Hematopoietic multipotent progenitor cell treated with erythropoietin and hydrocortisone succinate and interleukin-3 and kit ligand, for 6 days (in vitro differentiated cells): ENCODE measurements around the gene ING4.

Source experiments
- DNase-seq: peaks from one replicate; pipeline ENCODE4 v3.0.0-alpha.2; 2015

The ING4 gene

DNA sequence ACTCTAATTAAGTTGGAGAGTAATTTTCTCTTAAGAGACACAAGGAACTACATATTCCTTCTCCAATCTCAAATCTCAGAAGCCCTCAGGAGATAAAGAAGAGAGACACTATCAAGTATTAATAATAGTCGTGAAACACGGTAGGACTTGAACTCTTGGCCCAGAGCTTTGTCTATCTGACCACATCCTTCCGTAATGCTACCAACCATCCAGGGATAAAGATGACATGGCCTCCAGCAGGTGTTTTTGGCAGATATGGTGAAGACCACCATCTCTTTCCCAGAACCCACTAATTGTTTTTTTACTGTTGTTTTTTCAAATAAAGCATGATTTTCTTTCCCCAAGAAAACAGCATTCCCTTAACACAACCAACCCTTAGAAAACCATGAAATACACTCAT lies 22.9 kb upstream of the ING4 start:
- no peak for DNase-seq

DNA sequence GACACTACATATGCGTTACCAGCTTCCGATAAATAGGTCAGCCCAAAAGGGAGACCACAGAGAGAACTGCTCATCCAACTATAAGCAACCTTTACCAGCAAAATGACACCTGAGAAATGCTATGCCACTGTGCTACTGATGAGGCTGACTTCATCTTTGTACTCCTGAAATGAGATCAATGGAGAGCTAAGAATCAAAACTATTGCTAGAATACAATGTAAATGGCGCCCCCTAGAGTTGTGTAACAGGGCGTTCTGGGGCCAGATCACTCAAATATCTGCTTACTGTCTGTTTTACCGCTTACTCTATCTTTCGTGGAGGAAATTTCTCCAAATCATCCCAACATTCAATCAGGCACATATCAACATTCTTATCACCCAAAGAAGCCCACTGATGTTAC lies 21.7 kb upstream of the ING4 start:
- peak; percentile 90 for DNase-seq

DNA sequence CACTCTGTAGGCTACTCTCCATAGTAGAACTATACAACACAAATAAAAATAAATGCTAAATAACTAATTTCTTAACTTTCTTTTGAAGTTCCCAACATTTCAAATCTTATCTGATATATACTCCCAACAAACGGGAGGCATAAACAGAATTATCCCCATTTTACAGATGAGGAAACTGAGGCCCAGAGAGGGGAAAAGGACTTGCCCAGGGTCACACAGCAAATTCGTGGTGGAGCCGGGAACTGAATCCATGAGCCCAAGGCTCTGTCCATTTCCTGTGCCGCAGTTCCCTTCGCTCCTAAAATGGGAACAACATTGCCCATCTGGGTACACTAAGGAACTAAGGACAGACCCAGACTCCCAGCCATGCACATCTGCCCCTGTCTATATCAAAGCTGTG lies 14.0 kb upstream of the ING4 start:
- DNase-seq = no peak

DNA sequence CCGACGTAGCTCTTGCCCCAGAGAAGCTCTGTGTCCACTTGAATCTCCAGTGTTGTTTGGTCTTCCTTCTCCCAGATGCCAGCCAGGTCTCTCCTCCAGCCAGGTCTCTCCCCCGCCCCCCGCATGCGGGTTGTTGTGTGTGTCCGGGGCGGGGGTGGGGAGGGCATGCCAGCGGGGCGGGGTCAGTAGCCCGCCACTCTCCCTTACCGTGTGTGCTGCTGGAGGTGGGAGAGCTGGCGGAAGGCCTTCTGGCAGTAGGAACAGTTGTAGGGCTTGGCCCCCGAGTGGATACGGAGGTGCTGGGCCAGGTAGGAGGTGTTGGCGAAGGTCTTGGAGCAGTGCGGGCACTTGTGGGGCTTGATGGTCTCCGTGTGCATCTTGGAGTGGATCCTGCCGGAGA lies 9.2 kb upstream of the ING4 start:
- no peak for DNase-seq

DNA sequence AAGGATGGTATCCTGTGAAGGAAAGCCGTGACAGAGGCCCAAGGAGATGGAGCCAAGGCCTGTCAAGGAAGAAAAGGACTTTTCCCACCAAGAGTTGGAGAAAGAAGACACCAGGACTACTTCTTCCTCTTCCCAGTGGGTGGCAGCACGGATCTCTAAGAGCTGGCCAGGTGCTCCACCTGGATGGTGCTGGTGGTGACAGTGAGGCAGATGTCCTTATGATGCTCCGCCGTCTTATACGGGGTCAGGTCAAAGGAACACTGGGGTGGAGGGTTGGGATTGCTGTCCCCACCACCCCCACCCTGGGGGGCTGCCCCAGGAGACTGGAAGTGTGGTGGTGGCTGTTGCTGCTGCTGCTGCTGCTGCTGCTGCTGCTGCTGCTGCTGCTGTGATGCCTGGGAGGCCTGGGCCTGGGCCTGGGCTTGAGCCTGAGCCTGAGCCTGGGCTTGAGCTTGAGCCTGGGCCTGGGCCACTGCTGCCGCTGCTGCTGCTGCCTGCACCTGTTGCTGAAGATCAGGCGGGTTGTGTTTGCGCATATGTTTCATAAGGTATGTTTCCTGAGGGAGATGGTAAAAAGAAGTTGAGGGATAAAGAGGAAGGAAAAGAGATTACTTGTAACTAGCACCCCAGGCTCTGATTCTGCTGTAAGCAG lies 4.8 kb upstream of the ING4 start:
- DNase-seq = no peak

- DNase-seq = no peak
Measured at GRCh38 chr12:6666211-6666610, 3.3 kb upstream of the ING4 start.

DNA sequence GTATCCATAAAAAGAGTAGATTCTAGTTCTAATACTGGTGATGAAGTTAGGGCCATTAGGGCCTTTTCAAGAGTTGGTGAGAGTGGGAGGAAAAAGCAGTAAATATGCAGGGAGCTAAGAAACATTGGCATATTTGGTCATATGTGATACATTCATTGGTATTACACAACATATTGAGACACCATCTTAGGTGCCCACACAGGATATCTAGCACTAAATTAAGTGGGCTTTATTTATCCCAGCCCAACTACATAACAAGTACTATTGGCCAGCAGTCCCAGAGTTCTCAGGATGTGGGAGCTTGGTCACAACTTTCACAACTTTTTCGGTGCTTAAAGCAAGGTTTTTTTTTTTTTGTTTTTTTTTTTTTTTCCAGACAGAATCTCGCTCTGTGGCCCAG lies 2.0 kb upstream of the ING4 start:
- DNase-seq = peak; percentile 29

DNA sequence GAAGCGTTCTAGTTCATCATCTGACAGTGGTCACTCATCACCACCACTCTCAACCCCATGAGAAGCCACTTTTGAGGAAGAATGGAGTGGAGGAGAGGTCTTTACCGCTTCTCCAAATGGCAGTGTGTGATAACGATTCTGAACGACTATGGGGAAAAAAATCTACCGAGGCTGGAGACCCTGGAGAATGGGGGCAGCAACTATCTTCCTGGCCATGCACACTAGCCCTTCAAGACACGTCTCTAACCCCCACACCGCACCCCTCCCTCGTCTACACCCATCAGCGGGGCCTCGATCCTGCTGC lies 365 bp downstream of the ING4 start:
- DNase-seq = no peak

GRCh38 chr12:6653987-6654386 lies 8.9 kb downstream of the ING4 start:
- DNase-seq = no peak

GRCh38 chr12:6653342-6653741 lies 9.6 kb downstream of the ING4 start:
- DNase-seq = no peak

- DNase-seq = no peak
Measured at GRCh38 chr12:6652391-6652790, 10.5 kb downstream of the ING4 start.

DNA sequence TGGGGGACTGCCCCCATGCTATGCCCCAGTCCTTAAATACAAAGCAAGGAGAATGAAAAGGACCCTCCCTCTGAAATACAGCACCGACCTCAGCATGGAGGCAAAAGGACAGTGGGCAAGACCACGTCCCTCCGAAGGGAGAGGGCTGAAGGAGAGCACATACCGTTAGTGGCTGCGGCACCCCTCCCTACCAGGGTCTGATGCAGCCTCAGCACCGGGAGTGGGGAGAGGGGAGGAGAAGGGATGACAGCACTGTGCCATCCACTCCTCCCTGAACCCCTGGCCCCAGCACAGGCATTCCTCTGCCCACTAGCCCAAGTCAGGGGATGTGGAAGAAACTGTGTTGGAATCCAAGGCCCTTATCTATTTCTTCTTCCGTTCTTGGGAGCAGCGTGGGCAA lies 12.1 kb downstream of the ING4 start:
- no peak for DNase-seq

DNA sequence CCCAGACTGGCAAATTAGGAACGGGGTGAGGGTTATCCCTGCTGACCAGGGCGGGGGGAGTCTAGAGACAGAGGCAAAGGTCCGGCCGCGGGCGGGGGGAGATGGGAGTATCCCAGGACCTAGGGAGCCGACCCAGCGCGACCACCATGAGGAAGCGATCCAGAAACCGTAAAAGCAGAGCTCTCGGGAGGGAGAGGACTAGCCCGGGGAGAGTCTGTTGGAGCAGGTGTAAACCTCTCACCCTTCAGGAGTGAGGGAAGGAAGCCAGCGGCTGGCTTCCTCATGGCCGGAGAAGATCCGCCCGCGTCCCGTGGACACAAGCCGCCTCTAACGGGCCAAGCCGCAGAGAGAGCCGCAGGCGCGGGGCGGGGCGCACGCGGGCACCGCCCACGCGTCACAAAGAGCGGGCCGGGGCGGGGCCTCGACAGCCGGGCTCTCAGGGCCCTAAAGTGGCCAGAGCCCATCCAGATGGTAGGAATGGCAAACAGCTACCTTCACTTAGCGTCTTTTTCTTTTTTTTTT lies 15.8 kb downstream of the ING4 start, which contains the start of gene ACRBP:
ACRBP (minus strand) TSS at position 350 of the 522 bp plus-strand sequence; CDS start at position 284, 66 bp downstream.
- DNase-seq = peak; percentile 87

DNA sequence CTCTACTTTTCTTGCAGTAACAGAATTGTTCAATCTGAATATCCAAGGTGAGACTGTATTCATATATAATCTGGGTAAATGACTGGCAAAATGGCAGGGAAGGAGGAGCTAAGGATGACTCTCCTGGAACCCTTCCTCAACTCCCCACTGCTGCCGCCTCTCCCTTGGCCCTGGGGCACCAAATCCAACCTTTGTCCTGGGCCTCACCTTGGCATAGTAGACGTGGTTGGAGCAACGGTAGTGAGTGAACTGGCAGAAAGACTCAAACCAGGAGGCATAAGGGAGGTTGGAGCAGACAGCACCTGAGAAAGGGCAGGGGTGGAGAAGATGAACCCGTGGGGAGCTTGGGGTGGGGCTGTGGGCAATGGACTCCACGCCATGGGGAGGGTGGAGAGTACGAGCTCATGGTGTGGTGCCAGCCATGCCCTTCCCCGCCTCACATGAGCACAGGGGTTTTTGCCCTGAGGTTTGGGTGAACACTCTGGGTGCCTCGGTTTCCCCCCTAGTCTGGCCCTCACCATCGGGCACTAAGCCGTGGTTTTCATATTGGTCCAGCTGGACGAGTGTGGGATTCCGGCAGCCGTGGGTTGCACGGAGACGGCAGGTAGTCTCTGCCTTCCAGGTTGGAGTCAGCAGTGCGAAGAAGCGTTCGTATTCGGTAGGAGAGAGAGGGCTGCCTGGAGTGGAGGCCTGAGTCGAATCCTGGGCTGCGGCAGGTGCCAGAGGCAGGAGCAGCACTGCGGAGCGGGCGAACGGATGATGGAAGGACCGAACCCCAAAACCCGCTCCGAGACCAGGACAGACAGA lies 16.4 kb downstream of the ING4 start:
- no peak for DNase-seq

DNA sequence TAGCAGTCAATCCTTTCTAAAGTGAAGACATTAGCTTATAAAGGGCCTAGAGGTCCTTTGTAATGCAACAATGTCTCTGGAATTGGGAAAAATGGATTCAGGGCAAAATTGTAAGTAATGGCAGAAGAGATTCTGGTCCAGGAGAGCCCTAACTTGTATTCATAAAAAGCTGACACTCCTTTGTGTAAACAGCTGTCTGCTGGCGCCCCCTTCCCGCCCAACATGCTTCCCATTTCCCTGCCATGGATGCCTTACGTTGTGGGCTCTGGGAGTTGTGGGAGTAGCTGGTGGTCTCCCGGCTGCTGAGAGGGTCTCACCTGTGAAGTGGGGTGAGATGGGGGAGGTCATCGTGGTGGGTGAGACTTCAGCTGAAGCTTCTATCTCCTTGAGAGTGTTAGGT lies 18.0 kb downstream of the ING4 start:
- DNase-seq = no peak

- DNase-seq = peak; percentile 33
Measured at GRCh38 chr12:6644257-6644596, 18.7 kb downstream of the ING4 start.

- DNase-seq = no peak
Measured at GRCh38 chr12:6643569-6644256, 19.2 kb downstream of the ING4 start.

DNA sequence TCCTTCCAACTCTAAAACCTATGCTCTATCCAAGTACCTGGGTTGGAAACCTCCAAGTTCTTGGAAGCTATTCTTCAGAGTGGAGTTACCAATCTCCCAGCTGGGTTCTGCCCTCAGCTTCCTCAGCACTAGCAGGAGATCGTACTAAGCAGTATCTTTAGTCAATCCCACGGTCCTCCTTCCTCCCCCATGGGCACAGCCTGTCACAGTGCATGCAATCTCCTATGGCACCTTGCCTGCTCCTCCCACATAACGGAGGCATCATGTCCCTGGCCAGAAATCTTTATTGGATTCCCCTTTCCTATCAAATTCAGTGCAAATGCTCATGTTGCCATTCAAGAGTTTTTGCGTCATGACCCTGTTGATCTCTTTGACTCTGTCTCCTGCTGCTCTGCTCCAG lies 21.8 kb downstream of the ING4 start:
- no peak for DNase-seq

GRCh38 chr12:6640497-6640896 lies 22.4 kb downstream of the ING4 start:
- no peak for DNase-seq

- peak; percentile 75 for DNase-seq
Measured at GRCh38 chr12:6639151-6639801, 23.6 kb downstream of the ING4 start.

- DNase-seq = peak; percentile 63
Measured at GRCh38 chr12:6638305-6638704, 24.6 kb downstream of the ING4 start.

DNA sequence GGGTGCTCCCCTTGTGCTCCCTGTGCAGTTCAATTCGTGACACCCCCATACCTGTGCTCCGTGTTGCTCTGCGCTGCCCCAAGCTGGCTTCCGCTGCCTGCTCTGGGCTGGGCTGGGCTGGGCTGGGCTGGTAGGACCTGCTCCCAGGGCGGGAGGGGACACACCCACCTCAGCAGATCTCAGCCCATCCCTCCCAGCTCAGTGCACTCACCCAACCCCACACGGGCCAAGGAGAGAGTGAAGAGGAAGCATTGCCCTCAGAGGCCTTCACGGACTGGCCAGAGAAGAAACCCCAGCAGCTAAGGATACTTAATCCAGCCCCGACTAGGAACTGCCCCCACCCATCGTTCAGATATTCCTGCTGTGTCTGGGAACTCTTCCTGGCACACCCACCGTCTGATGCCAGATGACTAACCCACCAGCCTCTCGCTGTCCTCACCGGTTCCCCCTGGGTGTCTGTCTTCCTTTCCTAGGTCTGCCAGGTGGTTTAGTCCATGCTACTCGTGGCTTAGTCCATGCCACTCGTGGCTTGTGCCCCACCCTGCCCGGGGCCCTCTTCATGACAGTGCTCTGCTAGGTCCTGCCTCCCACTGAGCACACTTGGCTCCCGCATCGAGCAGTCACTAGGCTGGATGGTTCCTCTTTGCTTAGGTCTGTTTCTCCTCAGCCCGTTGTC lies 26.9 kb downstream of the ING4 start, which contains the start of gene LPAR5:
LPAR5 (minus strand) TSS at position 104 of the 676 bp plus-strand sequence. CDS start 14,711 bp downstream, outside the sequence.
- peak; percentile 90 for DNase-seq

GRCh38 chr12:6635375-6635855 lies 27.5 kb downstream of the ING4 start:
- DNase-seq = peak; percentile 83
